ENCODE results near the gene ELOVL6. TPM values are rescaled to one million over a fixed set of nuclear protein-coding genes. Genes with fewer than 3 reads are reported as not detected.

Gene ELOVL6
- total RNA-seq, 1 donor from 2014 or later: 11.0 TPM

DNA sequence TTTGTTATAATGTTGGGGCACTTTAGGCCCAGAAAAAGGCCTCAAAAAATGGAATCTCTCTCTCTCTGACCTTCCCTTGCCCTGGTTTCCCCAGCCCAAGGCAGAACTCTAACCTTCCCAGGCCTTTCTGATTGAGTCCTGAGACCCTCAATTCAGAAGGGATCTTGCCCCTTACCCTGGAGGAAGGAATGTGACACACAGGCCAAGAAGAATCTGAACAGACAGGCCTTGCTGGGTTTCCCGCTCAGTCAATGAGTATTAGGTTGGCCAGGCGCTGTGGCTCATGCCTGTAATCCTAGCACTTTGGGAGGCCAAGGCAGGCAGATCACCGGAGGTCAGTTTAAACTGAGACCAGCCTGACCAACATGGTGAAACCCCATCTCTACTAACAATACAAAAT lies 27.6 kb downstream of the ELOVL6 start:
- Mint-ChIP-seq H3K9me3 (ENCODE audit: low read depth) (no peaks in the 10 kb centered on the region), H3K4me1 (ENCODE audit: low read depth) (peaks cover 3% of the 10 kb centered on the region), H3K36me3 (ENCODE audit: low read depth) (no peaks in the 10 kb centered on the region), H3K27me3 (ENCODE audit: low read depth) (no peaks in the 10 kb centered on the region), H3K27ac (ENCODE audit: unreplicated experiment) (no peak overlapping the region), H3K4me3 (ENCODE audit: unreplicated experiment) (no peak overlapping the region)
- TF ChIP-seq, protein P1, sequence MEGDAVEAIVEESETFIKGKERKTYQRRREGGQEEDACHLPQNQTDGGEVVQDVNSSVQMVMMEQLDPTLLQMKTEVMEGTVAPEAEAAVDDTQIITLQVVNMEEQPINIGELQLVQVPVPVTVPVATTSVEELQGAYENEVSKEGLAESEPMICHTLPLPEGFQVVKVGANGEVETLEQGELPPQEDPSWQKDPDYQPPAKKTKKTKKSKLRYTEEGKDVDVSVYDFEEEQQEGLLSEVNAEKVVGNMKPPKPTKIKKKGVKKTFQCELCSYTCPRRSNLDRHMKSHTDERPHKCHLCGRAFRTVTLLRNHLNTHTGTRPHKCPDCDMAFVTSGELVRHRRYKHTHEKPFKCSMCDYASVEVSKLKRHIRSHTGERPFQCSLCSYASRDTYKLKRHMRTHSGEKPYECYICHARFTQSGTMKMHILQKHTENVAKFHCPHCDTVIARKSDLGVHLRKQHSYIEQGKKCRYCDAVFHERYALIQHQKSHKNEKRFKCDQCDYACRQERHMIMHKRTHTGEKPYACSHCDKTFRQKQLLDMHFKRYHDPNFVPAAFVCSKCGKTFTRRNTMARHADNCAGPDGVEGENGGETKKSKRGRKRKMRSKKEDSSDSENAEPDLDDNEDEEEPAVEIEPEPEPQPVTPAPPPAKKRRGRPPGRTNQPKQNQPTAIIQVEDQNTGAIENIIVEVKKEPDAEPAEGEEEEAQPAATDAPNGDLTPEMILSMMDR (IDR thresholded peaks at IDR 0.05): no peak
- DNase-seq (ENCODE audit: low spot score): no peak

DNA sequence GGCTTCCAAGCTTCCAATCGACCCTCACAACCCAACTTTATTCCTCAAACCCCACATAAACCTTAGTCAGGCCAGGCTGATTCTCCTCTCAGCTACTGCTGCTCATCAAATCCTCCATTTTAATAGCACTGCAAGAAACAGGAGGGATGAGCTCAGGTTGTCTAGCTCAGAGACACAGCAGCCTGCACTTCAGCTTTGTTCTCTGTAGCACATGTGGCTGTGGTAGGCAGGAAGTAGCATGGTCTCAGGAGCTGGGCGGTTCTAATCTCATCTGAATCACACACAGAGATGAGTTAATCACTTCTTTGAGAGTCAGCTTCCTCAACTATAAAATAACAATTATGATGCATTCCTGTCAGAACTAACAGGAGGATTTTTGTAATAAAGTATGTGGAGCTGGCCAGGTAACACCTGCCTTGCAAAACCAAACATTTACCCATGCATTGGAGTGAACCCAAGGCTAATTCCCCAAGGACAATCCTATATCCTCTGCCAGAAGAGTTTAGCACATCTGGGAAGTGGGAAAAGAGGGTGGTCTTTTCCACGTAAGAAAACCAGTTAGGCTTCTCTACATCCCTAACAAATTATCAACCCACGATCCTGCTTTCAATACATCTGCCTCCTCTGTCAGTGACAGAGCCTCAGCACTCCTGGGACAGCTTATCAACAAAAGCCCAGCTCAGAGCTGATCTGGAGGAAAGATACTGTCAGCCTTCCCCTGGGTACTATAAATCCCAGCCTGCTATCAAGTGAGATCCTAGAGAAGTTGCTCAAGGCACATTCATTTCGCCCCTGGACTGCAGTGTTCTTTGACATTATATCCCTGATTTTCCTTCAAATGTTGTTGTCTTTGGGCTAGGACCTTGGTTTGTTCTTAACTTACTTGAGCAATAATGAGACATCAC lies 32.8 kb downstream of the ELOVL6 start:
- Mint-ChIP-seq H3K4me3 (ENCODE audit: unreplicated experiment) (no peak overlapping the region), H3K27me3 (ENCODE audit: low read depth) (no peaks in the 10 kb centered on the region), H3K36me3 (ENCODE audit: low read depth) (no peaks in the 10 kb centered on the region), H3K27ac (ENCODE audit: unreplicated experiment) (peak overlapping the region; percentile 87), H3K9me3 (ENCODE audit: low read depth) (no peaks in the 10 kb centered on the region), H3K4me1 (ENCODE audit: low read depth) (peaks cover 30% of the 10 kb centered on the region)
- DNase-seq (ENCODE audit: low spot score): no peak
- TF ChIP-seq, protein P1 (IDR thresholded peaks at IDR 0.05): no peak

DNA sequence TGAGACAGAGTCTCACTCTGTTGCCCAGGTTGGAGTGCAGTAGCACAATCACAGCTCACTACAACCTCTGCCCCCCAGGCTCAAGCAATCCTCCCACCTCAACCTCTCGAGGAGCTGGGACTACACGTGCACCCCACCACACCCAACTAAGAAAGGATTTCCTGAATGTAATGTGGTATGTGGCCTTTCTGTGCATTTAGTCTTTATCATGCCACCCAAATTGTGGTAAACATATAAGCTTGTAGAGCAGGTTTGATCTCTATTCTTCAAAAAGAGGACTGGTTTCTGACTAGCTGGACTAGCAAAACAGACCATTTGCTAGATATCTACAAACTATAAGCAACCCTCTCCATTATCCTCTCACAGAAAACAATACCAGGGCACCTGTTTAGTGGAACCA lies 33.6 kb downstream of the ELOVL6 start:
- TF ChIP-seq, protein P1 (IDR thresholded peaks at IDR 0.05): no peak
- H3K27ac Mint-ChIP-seq (ENCODE audit: unreplicated experiment): peak overlapping the region; percentile 87
- no peaks in the 10 kb centered on the region for H3K36me3 Mint-ChIP-seq (ENCODE audit: low read depth)
- no peaks in the 10 kb centered on the region for H3K27me3 Mint-ChIP-seq (ENCODE audit: low read depth)
- H3K4me1 Mint-ChIP-seq (ENCODE audit: low read depth): peaks cover 30% of the 10 kb centered on the region
- no peak overlapping the region for H3K4me3 Mint-ChIP-seq (ENCODE audit: unreplicated experiment)
- DNase-seq (ENCODE audit: low spot score): no peak
- H3K9me3 Mint-ChIP-seq (ENCODE audit: low read depth): no peaks in the 10 kb centered on the region

DNA sequence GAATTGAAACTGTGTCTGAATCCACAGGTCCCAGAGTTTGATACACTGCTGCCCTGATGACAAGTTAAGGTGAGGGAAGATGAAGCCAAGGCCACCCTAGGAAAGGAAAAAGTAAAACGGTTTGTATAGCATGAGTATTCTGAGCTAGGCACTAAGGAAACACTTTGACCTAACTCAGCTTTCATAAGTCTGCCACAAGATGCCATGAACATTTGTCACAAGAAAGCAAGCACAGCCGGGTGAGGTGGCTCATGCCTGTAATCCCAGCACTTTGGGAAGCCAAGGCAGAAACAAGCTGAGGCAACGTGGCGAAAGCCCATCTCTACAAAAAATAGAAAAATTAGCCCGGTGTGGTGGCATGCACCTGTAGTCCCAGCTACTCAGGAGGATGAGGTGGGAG lies 34.2 kb downstream of the ELOVL6 start:
- TF ChIP-seq, protein P1 (IDR thresholded peaks at IDR 0.05): no peak
- Mint-ChIP-seq H3K27ac (ENCODE audit: unreplicated experiment) (peak overlapping the region; percentile 78), H3K4me1 (ENCODE audit: low read depth) (peaks cover 32% of the 10 kb centered on the region), H3K27me3 (ENCODE audit: low read depth) (no peaks in the 10 kb centered on the region), H3K36me3 (ENCODE audit: low read depth) (no peaks in the 10 kb centered on the region), H3K9me3 (ENCODE audit: low read depth) (no peaks in the 10 kb centered on the region), H3K4me3 (ENCODE audit: unreplicated experiment) (no peak overlapping the region)
- no peak for DNase-seq (ENCODE audit: low spot score)

DNA sequence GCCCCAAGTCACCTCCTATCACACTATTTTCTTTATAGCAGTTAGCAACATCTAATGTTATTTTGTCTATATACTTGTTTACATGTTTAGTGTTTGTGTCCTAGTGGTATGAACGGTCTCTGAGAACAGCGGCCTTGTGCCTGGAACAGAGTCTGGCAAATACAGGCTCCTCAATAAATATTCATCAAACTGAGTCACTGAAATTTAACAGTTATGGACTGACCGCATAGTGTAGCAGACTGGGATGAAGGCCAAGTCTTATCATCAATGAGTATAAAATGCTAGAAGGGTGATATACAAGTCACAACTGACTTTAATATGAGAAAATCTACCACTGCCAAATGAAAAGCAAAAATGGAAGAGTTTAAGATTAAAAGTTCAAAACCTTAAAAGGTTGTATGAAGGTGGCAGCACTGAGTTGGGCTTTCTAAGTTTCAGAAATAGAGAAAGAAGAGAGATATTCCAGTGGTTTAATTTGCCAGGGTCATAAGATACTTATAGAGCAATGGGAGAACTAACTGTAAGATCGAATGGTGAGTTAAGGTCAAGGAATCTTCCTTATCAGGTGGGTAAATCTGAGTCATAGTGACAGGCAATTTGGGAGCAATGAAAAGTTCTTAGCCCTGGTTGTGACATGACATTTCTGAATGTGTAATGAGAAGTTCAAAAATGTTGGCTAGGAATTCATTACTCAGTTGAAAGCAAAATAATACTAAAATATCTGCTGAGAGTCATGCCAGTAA lies 34.9 kb downstream of the ELOVL6 start:
- H3K27me3 Mint-ChIP-seq (ENCODE audit: low read depth): no peaks in the 10 kb centered on the region
- no peaks in the 10 kb centered on the region for H3K9me3 Mint-ChIP-seq (ENCODE audit: low read depth)
- H3K4me3 Mint-ChIP-seq (ENCODE audit: unreplicated experiment): no peak overlapping the region
- no peak for DNase-seq (ENCODE audit: low spot score)
- H3K36me3 Mint-ChIP-seq (ENCODE audit: low read depth): no peaks in the 10 kb centered on the region
- TF ChIP-seq, protein P1 (IDR thresholded peaks at IDR 0.05): peak; percentile 59
- H3K27ac Mint-ChIP-seq (ENCODE audit: unreplicated experiment): peak overlapping the region; percentile 78
- H3K4me1 Mint-ChIP-seq (ENCODE audit: low read depth): peaks cover 38% of the 10 kb centered on the region

Data from chondrocyte (in vitro differentiated cells).